Stomach (tissue), 9 donors: ENCODE data around the gene AIFM3. TPM values are rescaled to one million over a fixed set of nuclear protein-coding genes. Genes with fewer than 3 reads are reported as not detected.
"Not testable (repeated sequence)": the region's sequence is repeated elsewhere in the genome, so short reads cannot be mapped to it uniquely, and the experiment has no call there.

Source experiments
- DNase-seq, 2 donors: peaks; one replicate each; pipeline versions ENCODE4 v3.0.0 to v3.0.0-alpha.2; 2013 to 2019
- H3K27ac ChIP-seq, 5 donors: fragments of 200-600 bp in 4 of 5; sonication (generic) in 4 of 5; one replicate each; pipeline ENCODE4 v1.5.1; 2013 to 2019; ENCODE audit warnings: mild to moderate bottlenecking in 1 of 5, moderate library complexity in 1 of 5
- H3K27me3 ChIP-seq, 3 donors: fragments of 200-600 bp; sonication (generic); one replicate each; pipeline ENCODE4 v1.5.1; 2017 to 2019; ENCODE audit warnings: mixed run types in 1 of 3
- H3K36me3 ChIP-seq, 4 donors: fragments of 200-600 bp; sonication (generic); 1 replicate in 3 of 4; 2 replicates in 1 of 4; pipeline ENCODE4 v1.5.1; 2016 to 2019
- H3K4me1 ChIP-seq, 4 donors: fragments of 200-600 bp; sonication (generic); one replicate each; pipeline ENCODE4 v1.5.1; 2016 to 2019
- H3K4me3 ChIP-seq, 4 donors: fragments of 200-600 bp; sonication (generic) in 3 of 4; one replicate each; pipeline ENCODE4 v1.5.1; 2016 to 2019; ENCODE audit warnings: mild to moderate bottlenecking in 1 of 4
- H3K9me3 ChIP-seq, 4 donors: fragments of 200-600 bp; sonication (generic); one replicate each; pipeline ENCODE4 v1.5.1; 2016 to 2019
- EP300 ChIP-seq: sonication (generic); formaldehyde crosslinking; IDR thresholded peaks from one replicate; pipeline ENCODE4 v1.6.1; 2017; ENCODE audit warnings: antibody characterized with exemption
- POLR2A ChIP-seq, 4 donors: fragments of 450-650 bp; IDR thresholded peaks; one replicate each; pipeline ENCODE4 v1.6.1; 2016; ENCODE audit warnings: antibody characterized with exemption in 4 of 4, control low read depth in 2 of 4, mild to moderate bottlenecking in 1 of 4, moderate library complexity in 1 of 4
- POLR2AphosphoS5 ChIP-seq, 3 donors: sonication (generic); formaldehyde crosslinking; IDR thresholded peaks; one replicate each; pipeline ENCODE4 v1.6.1; 2016; ENCODE audit warnings: antibody characterized with exemption in 3 of 3
- WGBS, 5 donors: extraction: QIAGEN DNeasy Blood & Tissue Kit in 3 of 5; methylation state at CpG; one replicate each; pipeline versions ENCODE4 v1.1.5 to v1.1.7; 2013 to 2018; 5-methylcytosine and 5-hydroxymethylcytosine counted together
- intact Hi-C: fragments of 100-400 bp; cut with DNase I; formaldehyde crosslinking; loops from one replicate; pipeline ENCODE4 v1.15.1; 2023; ENCODE audit warnings: low total_unique reads
- polyA plus RNA-seq, 3 donors: library from polyadenylated mRNA; stranded (reverse); fragments of 200-250 nt; gene quantifications; one replicate each; pipeline ENCODE4 v1.2.3, GENCODE V29; 2013
- total RNA-seq, 5 donors: library from RNA; depleted of rRNA; stranded (reverse); fragments of >200 nt; gene quantifications; one replicate each; pipeline versions ENCODE4 v1.1.0 to v1.2.3, GENCODE V29; 2014 to 2016
- TF ChIP-seq, protein P1 (sequence below), 7 experiments: fragments of 450-650 bp in 4 of 7; fragments of 200-600 bp in 3 of 7; sonication (generic) in 3 of 7; IDR thresholded peaks; one replicate each; pipeline ENCODE4 v1.5.1; 2016 to 2019; ENCODE audit warnings: antibody characterized with exemption in 7 of 7, control low read depth in 2 of 7, mild to moderate bottlenecking in 1 of 7
- donor health status: healthy with polysubstance abuse.
- donor health status: Bipolar disorder and iron deficiency.
- donor health status: healthy.

Gene AIFM3
- total and polyA plus RNA-seq, 8 donors = 0.55 to 157 (median 2.1) TPM; not detected in 3

DNA sequence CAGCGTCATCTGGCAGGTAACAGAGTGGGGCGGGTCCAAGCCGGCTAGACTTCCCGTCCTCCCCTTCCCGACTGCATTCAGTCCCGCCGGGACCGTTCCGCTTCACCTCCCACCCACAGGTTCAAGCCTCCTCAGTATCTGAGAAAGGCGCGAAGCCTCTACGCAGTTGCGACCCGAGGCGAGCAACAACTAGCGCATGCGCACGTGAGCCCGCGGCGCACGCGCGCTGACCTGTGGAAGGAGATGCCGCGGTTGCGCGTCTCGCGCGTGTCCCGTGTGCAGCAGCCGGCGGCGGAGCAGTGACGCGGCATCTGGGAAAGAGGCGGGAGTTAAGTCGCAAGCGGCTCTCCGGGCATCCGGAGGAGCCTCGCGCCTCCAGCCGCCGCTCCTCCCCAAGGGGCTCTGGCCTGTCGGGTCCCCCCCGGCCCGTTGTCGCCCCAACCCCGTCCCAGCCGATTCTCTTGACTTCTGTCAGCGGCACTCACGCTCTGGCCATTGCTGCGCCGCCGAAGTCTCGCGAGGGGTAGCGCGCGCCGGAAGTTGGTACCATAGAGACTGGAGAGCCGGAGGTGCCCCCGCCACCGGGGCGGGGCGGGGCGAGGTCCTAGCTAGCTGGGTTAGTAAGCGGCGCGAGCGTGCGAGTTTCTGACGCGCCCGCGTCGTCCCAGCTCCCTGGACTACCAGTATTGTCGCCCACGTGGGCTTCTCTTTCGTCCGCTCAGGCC lies 34.7 kb downstream of the AIFM3 start, which contains the start of gene THAP7:
THAP7 (minus strand) TSS at position 518 of the 725 bp plus-strand sequence; CDS start at position 311, 207 bp downstream.
- TF ChIP-seq POLR2A (IDR thresholded peaks at IDR 0.05) (peak in 2 of 4 donors; percentile 59 to 67), EP300 (no peak), POLR2AphosphoS5 (IDR thresholded peaks at IDR 0.05) (peak; percentile 92 to 95 (median 94))
- peak; percentile 97 to 98 for DNase-seq
- WGBS, 5 donors = 0% methylated on average over 45 to 83 of the region's 83 CpGs
- Histone ChIP-seq H3K9me3 (no peaks in the 10 kb centered on the region), H3K27me3 (no peaks in the 10 kb centered on the region), H3K36me3 (peaks cover 11 to 37% (median 36%) of the 10 kb centered on the region in 4 donors), H3K4me3 (peak within 1 kb of the TSS; percentile 60 to 83 (median 64)), H3K27ac (peak within 1 kb of the TSS; percentile 91 to 99 (median 97)), H3K4me1 (peaks cover 36 to 49% (median 45%) of the 10 kb centered on the region in 4 donors)
- intact Hi-C loops = no loop called here

DNA sequence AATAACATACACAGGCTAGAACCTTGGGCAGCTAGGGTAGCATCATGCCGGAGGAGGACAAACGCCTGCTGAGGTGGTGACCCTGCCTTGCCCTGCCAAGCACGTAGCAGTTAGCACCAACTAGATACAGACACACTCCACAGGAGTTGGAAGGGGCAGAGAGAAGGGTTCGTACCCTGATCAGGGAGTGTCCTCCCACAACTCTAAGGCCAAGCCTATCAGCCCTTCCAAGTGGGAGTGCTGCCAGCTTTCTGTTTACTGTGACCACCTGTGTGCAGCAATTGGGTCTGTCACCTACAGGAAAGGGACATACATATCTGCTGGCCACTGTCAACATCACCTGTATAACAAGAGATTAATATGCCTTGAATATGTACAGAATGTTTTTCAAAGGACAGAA lies 36.7 kb downstream of the AIFM3 start:
- Histone ChIP-seq H3K27ac (peak overlapping the region in 3 of 5 donors; percentile 2 to 97 (median 96)), H3K4me1 (peaks cover 36 to 43% (median 41%) of the 10 kb centered on the region in 4 donors), H3K27me3 (no peaks in the 10 kb centered on the region), H3K4me3 (no peak overlapping the region), H3K36me3 (peaks cover 11 to 22% (median 16%) of the 10 kb centered on the region in 4 donors), H3K9me3 (no peaks in the 10 kb centered on the region)
- intact Hi-C loops = no loop called here
- peak in 1 of 2 donors; percentile 60 for DNase-seq
- WGBS, 5 donors = 43 to 83% (median 61%) methylated on average over 3 to 4 of the region's 4 CpGs
- TF ChIP-seq, protein P1, sequence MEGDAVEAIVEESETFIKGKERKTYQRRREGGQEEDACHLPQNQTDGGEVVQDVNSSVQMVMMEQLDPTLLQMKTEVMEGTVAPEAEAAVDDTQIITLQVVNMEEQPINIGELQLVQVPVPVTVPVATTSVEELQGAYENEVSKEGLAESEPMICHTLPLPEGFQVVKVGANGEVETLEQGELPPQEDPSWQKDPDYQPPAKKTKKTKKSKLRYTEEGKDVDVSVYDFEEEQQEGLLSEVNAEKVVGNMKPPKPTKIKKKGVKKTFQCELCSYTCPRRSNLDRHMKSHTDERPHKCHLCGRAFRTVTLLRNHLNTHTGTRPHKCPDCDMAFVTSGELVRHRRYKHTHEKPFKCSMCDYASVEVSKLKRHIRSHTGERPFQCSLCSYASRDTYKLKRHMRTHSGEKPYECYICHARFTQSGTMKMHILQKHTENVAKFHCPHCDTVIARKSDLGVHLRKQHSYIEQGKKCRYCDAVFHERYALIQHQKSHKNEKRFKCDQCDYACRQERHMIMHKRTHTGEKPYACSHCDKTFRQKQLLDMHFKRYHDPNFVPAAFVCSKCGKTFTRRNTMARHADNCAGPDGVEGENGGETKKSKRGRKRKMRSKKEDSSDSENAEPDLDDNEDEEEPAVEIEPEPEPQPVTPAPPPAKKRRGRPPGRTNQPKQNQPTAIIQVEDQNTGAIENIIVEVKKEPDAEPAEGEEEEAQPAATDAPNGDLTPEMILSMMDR (IDR thresholded peaks at IDR 0.05) = no peak
- TF ChIP-seq POLR2A (IDR thresholded peaks at IDR 0.05) = no peak
- no peak for TF ChIP-seq POLR2AphosphoS5 (IDR thresholded peaks at IDR 0.05)
- TF ChIP-seq EP300 = no peak

DNA sequence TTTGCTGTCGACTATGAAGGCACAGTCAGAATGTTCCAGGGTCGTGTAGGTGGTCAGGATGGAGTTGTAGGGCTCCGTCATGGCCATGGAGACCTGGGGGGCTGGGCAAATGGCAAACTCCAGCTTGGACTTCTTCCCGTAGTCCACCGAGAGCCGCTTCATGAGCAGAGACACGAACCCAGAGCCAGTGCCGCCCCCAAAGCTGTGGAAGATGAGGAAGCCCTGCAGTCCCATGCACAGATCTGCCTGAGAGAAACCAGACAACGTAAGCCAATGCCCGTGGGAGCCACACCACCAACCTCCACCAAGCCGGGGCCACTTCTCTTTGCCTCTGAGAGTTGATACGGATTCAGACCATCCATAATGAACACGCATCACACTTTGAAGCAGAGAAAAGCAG lies 42.2 kb downstream of the AIFM3 start:
- H3K9me3 ChIP-seq, intact Hi-C loops, H3K27me3 ChIP-seq, H3K36me3 ChIP-seq, H3K27ac ChIP-seq, H3K4me1 ChIP-seq, H3K4me3 ChIP-seq, DNase-seq: not testable (repeated sequence)
- 81 to 88% (median 85%) methylated on average over 12 to 13 of the region's 13 CpGs for WGBS, 5 donors

DNA sequence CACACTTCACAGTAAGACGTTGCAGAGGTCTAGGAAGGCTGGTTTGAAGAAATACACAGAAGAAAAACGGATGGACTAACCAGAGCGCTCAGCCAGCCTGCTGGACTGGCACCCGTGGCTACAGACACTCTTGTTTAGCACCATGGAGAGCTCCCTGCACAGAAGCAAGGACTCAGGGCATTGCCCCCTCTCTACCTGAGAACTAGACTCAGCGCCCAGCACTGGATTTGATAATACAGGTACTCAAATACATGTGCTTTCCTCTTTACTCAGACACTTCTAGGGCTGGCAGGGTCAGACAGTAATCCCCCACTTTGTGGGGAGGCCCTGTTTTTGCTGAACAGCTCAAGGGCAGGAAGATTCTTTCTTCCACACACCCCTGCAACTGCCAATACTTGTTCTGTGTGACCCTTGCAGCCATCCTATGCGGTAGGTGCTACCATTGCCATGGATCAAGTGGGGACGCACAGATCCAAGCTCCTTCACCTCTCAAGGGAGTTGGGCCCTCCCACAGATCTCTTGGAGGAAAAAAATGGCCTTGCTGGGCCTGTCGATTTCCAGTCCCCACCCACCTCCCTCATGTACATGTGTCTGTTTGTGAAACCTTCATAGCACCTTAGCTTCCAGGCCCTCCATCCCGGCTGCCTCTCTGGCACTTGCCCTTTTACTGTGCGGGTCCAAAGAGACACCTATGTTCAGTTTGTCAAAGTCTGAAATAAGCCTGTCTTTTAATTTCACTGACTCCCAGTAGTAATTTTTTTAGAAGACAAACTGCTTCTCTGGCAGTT lies 42.8 kb downstream of the AIFM3 start:
- Histone ChIP-seq H3K27me3 (no peaks in the 10 kb centered on the region), H3K4me1 (peaks cover 5 to 16% (median 15%) of the 10 kb centered on the region in 4 donors), H3K36me3 (peaks cover 0 to 7% (median 0%) of the 10 kb centered on the region in 4 donors), H3K4me3 (no peak overlapping the region), H3K9me3 (no peaks in the 10 kb centered on the region), H3K27ac (no peak overlapping the region)
- WGBS, 5 donors = 47 to 51% (median 48%) methylated on average over 10 of the region's 10 CpGs
- intact Hi-C loops = no loop called here
- no peak for TF ChIP-seq POLR2A (IDR thresholded peaks at IDR 0.05)
- TF ChIP-seq, protein P1 (IDR thresholded peaks at IDR 0.05) = no peak
- TF ChIP-seq POLR2AphosphoS5 (IDR thresholded peaks at IDR 0.05) = no peak
- no peak for TF ChIP-seq EP300
- DNase-seq = peak; percentile 48 to 90

DNA sequence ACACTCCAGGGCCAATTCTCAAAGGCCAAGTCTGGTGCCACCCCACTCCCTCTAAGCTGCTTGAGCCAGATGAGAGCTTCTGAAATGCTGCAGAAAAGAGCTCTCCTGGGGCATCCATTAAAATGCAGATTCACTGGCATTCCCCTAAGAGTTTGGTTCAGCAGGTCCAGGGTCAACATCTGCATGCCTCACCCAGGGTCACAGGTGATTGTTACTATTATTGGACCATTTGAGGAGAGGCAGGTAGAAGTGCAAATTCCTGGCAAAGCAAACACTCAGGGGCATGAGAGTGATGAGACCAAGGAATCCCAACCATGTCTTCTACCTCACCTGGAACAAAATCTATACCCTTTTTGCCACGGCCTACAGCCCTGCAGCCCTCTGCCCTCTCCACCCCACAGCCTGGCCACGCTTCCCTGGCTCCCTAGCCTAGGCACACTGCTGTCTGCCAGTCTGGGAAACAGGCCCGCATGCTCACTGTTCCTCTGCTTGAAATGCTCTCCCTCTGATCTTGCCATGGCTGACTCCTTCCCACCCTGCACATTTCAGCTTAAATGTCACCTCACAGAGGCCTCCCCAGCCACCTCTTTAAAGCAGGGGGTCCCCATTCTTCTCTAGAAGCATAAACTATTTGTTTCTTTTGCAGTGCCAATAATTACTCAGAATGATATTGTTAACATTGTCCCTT lies 43.5 kb downstream of the AIFM3 start:
- H3K27me3 ChIP-seq = no peaks in the 10 kb centered on the region
- no peak overlapping the region for H3K4me3 ChIP-seq
- no peak for DNase-seq
- TF ChIP-seq POLR2AphosphoS5 (IDR thresholded peaks at IDR 0.05) (no peak), POLR2A (IDR thresholded peaks at IDR 0.05) (no peak), EP300 (no peak)
- TF ChIP-seq, protein P1 (IDR thresholded peaks at IDR 0.05) = no peak
- H3K9me3 ChIP-seq = no peaks in the 10 kb centered on the region
- 85 to 89% (median 87%) methylated on average over 3 of the region's 3 CpGs for WGBS, 5 donors
- H3K4me1 ChIP-seq = peaks cover 12 to 23% (median 22%) of the 10 kb centered on the region in 4 donors
- no peak overlapping the region for H3K27ac ChIP-seq
- H3K36me3 ChIP-seq = peaks cover 0 to 7% (median 0%) of the 10 kb centered on the region in 4 donors
- intact Hi-C loops = no loop called here
